Measurements from ENCODE around the gene SSX7. TPM values are rescaled to one million over a fixed set of nuclear protein-coding genes. Genes with fewer than 3 reads are reported as not detected.

The SSX7 gene
- total RNA-seq, 1 donor from 2014 or later: not detected

DNA sequence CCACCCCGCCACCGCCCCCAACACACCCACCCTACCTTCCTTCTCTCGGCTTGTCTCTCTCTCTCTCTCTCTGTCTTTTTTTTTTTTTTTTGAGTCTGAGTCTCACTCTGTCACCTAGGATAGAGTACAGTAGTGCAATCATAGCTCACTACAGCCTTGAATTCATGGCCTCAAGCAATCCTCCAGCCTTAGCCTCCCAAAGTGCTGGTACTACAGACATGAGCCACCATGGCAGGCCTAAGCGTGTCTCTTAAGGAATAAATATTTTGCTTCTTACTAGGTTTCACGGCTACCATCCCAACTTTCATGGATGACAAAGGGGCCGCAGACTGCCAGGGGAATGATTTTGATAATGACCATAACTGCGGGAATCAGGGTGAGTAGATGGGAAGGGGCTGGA lies 55.8 kb downstream of the SSX7 start:
- H3K4me3 Mint-ChIP-seq: no peak overlapping the region
- no peak for DNase-seq (ENCODE audit: low spot score in 2 of 2, unreplicated experiment in 2 of 2)
- H3K4me1 Mint-ChIP-seq: no peaks in the 10 kb centered on the region
- no peaks in the 10 kb centered on the region for H3K36me3 Mint-ChIP-seq
- H3K9me3 Mint-ChIP-seq: peaks cover 24% of the 10 kb centered on the region
- TF ChIP-seq, protein P1, sequence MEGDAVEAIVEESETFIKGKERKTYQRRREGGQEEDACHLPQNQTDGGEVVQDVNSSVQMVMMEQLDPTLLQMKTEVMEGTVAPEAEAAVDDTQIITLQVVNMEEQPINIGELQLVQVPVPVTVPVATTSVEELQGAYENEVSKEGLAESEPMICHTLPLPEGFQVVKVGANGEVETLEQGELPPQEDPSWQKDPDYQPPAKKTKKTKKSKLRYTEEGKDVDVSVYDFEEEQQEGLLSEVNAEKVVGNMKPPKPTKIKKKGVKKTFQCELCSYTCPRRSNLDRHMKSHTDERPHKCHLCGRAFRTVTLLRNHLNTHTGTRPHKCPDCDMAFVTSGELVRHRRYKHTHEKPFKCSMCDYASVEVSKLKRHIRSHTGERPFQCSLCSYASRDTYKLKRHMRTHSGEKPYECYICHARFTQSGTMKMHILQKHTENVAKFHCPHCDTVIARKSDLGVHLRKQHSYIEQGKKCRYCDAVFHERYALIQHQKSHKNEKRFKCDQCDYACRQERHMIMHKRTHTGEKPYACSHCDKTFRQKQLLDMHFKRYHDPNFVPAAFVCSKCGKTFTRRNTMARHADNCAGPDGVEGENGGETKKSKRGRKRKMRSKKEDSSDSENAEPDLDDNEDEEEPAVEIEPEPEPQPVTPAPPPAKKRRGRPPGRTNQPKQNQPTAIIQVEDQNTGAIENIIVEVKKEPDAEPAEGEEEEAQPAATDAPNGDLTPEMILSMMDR (IDR thresholded peaks at IDR 0.05; ENCODE audit: unreplicated experiment): no peak
- peaks cover 15% of the 10 kb centered on the region for H3K27me3 Mint-ChIP-seq (ENCODE audit: low read depth)
- H3K27ac Mint-ChIP-seq: no peak overlapping the region

DNA sequence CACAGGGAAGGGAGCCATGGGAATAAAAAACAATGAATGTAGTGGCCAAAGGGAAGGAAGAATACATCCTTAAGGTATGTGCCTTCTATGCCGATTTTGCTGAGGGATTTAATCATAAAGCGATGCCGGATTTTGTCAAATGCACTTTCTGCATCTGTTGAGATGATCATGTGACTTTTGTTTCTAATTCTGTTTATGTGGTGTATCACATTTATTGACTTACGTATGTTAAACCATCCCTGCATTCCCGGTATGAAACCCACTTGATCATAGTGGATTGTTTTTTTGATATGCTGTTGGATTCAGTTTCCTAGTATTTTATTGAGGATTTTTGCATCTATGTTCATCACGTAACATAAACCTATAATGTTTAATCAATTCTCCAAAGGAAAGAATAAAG lies 60.0 kb downstream of the SSX7 start:
- peaks cover 17% of the 10 kb centered on the region for H3K27me3 Mint-ChIP-seq (ENCODE audit: low read depth)
- no peak for DNase-seq (ENCODE audit: low spot score in 2 of 2, unreplicated experiment in 2 of 2)
- H3K36me3 Mint-ChIP-seq: no peaks in the 10 kb centered on the region
- H3K4me1 Mint-ChIP-seq: no peaks in the 10 kb centered on the region
- no peak overlapping the region for H3K4me3 Mint-ChIP-seq
- TF ChIP-seq, protein P1 (IDR thresholded peaks at IDR 0.05; ENCODE audit: unreplicated experiment): no peak
- no peak overlapping the region for H3K27ac Mint-ChIP-seq
- peaks cover 29% of the 10 kb centered on the region for H3K9me3 Mint-ChIP-seq

Other genes with a start within 250 kb of the SSX7 start
- gene XAGE1A, start 159.1 kb downstream of the SSX7 start, total RNA-seq: not detected in 3 replicates
- not detected in 3 replicates for gene XAGE1B, start 137.8 kb downstream of the SSX7 start, total RNA-seq
- gene SSX2, start 52.3 kb upstream of the SSX7 start, total RNA-seq: not detected in 3 replicates
- not detected in 3 replicates for gene SSX2B, start 96.4 kb upstream of the SSX7 start, total RNA-seq
- gene SPANXN5, start 142.5 kb upstream of the SSX7 start, total RNA-seq: not detected in 3 replicates
- gene XAGE5, start 156.4 kb upstream of the SSX7 start, total RNA-seq: not detected in 3 replicates
- not detected in 3 replicates for gene XAGE3, start 213.2 kb upstream of the SSX7 start, total RNA-seq
- 18.5 to 29.1 TPM (median 23.3 TPM) in 3 replicates for gene FAM156B, start 242.4 kb upstream of the SSX7 start, total RNA-seq